Lower leg skin (tissue), 4 donors: ENCODE results near the gene ARHGAP19. TPM values are rescaled to one million over a fixed set of nuclear protein-coding genes. Genes with fewer than 3 reads are reported as not detected.

Experiments
- DNase-seq, 2 donors: peaks; one replicate each; pipeline ENCODE4 v3.0.0-alpha.2; 2019; ENCODE audit warnings: low spot score in 2 of 2
- H3K4me3 ChIP-seq: fragments of 200-600 bp; sonication (generic); 2 replicates; pipeline ENCODE4 v1.5.1; 2017; ENCODE audit warnings: mild to moderate bottlenecking, low read depth; ENCODE audit not compliant: poor library complexity, severe bottlenecking
- POLR2A ChIP-seq, 2 donors: fragments of 450-650 bp; IDR thresholded peaks; one replicate each; pipeline ENCODE4 v1.6.1; 2016 to 2017; ENCODE audit warnings: antibody characterized with exemption in 2 of 2, mild to moderate bottlenecking in 1 of 2, moderate library complexity in 1 of 2
- WGBS, 2 donors: methylation state at CpG; one replicate each; pipeline ENCODE4 v1.1.5; 2018; 5-methylcytosine and 5-hydroxymethylcytosine counted together
- intact Hi-C: fragments of 100-400 bp; cut with DNase I; formaldehyde crosslinking; loops from one replicate; pipeline ENCODE4 v1.15.0; 2023; ENCODE audit warnings: low total_unique reads
- total RNA-seq, 4 donors: library from RNA; depleted of rRNA; stranded (reverse); fragments of >200 nt; gene quantifications; one replicate each; pipeline ENCODE4 v1.1.0, GENCODE V29; 2016
- TF ChIP-seq, protein P1 (sequence below), 3 donors: fragments of 450-650 bp; IDR thresholded peaks; one replicate each; pipeline ENCODE4 v1.5.1; 2016; ENCODE audit warnings: antibody characterized with exemption in 3 of 3, mild to moderate bottlenecking in 3 of 3, moderate library complexity in 2 of 3

Gene ARHGAP19
- total RNA-seq, 4 donors from 2014 or later, result 7.7 to 8.5 (median 8.2) TPM

DNA sequence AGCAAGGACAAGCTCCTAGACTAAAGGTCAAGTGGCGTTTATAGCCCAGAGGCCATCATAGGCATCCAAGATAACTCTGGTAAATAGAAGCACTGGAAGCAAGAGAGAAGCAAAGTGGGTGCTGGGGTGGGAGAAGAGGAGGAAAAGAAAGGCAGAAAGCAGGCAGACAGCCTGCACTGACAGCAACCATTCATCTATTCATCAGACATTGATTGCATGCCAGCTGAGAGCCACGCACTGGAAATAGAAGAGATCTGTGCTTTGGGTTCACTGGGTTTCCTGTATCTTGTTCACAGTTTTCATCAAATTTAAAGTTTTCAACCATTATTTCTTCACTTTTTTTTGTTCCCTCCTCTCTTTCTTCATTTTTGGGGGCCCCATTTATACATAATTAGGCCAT, 102.0 kb downstream of the ARHGAP19 start:
- DNase-seq, result no peak
- 85 to 87% methylated on average over 2 of the region's 2 CpGs for WGBS, 2 donors
- H3K4me3 ChIP-seq, result no peak overlapping the region
- TF ChIP-seq, protein P1, sequence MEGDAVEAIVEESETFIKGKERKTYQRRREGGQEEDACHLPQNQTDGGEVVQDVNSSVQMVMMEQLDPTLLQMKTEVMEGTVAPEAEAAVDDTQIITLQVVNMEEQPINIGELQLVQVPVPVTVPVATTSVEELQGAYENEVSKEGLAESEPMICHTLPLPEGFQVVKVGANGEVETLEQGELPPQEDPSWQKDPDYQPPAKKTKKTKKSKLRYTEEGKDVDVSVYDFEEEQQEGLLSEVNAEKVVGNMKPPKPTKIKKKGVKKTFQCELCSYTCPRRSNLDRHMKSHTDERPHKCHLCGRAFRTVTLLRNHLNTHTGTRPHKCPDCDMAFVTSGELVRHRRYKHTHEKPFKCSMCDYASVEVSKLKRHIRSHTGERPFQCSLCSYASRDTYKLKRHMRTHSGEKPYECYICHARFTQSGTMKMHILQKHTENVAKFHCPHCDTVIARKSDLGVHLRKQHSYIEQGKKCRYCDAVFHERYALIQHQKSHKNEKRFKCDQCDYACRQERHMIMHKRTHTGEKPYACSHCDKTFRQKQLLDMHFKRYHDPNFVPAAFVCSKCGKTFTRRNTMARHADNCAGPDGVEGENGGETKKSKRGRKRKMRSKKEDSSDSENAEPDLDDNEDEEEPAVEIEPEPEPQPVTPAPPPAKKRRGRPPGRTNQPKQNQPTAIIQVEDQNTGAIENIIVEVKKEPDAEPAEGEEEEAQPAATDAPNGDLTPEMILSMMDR (IDR thresholded peaks at IDR 0.05), result no peak
- TF ChIP-seq POLR2A (IDR thresholded peaks at IDR 0.05), result no peak
- intact Hi-C loops, result no loop called here

DNA sequence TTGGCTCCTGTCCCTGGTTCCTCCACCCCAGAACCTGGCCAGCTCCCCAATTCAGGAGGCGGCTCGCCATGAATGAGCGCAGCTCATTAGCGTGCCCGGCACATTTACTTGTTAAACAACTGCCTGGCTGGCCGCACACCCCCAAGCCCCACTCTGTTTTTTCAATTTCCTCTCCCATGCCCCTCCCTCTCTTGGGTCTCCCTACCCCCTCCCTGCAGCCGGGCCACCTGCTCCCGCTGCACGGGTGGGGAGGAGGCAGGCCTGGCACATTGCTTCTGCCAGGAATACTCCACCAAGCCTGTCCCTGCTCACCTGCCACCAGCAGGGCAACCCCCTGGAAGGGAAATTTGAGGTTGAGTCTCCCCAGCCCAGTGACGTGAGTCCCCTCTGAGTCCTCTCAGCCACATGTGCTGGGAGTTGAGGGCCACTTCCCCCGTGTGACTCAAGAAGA, 104.2 kb downstream of the ARHGAP19 start:
- TF ChIP-seq, protein P1 (IDR thresholded peaks at IDR 0.05), result no peak
- TF ChIP-seq POLR2A (IDR thresholded peaks at IDR 0.05), result no peak
- DNase-seq, result no peak
- intact Hi-C loops, result no loop called here
- 54 to 60% methylated on average over 11 of the region's 11 CpGs for WGBS, 2 donors
- H3K4me3 ChIP-seq, result no peak overlapping the region

DNA sequence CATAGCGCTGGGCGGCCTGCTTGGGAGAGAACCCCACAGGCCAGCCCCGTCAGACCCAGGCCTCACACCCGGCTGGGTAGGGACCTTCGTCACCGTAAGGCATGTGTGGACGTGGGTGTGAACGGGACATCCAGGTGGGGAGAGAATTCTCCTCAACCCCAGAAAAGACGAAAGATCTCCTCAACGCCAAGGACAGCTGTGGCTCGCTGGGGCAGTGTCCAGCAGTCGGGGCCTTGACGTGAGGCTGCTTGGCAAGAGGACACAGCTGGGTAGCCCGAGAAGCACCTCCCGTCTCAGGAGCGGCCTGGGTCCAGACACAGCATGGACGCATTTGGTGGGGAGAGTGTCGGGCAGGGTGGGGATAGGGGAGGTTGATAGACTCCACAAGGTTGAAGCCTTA, 105.5 kb downstream of the ARHGAP19 start:
- 89 to 92% methylated on average over 18 of the region's 18 CpGs for WGBS, 2 donors
- TF ChIP-seq, protein P1 (IDR thresholded peaks at IDR 0.05), result no peak
- TF ChIP-seq POLR2A (IDR thresholded peaks at IDR 0.05), result no peak
- no peak for DNase-seq
- intact Hi-C loops, result no loop called here
- H3K4me3 ChIP-seq, result no peak overlapping the region

DNA sequence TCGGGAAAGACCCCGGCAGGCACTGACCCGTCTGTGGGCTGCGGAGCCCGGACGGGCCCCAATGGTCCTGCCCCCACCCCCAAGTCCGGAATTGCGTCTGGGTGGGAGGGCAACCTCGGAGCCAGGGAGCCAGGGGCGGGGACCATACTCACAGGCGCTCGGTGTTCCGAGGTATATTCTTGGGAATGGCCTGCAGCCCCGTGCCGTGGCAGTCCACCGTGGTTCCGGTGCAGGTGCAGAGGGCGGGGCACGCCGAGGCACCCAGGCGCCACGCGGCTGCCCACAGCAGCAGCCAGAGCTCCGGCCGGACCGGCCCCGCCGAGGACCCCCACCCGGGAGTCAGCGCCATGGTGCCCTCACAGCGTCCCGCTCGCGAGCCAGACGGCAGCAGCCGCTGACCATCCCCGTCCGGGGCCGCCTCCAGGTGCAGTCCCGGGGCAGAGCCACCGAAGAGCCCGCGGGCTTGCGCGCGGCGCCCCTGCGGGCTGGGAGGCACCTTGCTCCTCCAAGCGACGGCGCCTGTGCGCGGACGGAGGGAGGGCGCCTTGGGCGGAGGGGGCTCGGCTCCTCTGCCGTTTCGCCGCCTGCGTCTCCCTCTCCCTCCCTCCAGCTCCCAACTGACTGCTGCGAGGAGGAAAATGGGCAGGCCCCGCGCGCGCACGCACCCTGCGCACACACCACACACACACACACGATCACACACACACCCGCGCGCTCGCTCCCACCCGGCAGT, 106.9 kb downstream of the ARHGAP19 start, which contains the start of gene SLIT1:
Gene SLIT1 (minus strand): TSS at position 634 of the 733 bp plus-strand sequence. CDS start 285 bp downstream, at position 349.
- 1 to 2% methylated on average over 14 to 47 of the region's 74 CpGs for WGBS, 2 donors
- TF ChIP-seq, protein P1 (IDR thresholded peaks at IDR 0.05), result no peak
- TF ChIP-seq POLR2A (IDR thresholded peaks at IDR 0.05), result no peak
- intact Hi-C loops, result no loop called here
- no peak within 1 kb of the TSS for H3K4me3 ChIP-seq
- no peak for DNase-seq

DNA sequence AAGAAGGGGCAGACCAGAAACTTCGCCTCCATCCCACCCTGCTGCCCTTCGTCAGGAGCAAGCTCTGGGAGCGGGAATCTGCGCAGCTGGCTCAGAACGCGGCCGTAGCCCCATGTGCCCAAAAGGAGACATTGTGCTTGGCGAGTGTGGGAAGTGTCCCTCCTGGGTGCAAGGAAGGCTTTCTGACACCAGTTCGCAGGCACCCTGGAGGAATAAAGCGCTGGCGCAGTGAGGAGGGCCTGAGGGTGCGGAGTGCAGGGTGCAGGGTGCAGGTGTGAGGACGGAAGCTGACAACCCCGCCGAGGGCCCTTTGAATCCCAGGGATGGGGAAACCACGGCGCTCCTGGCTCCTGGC, 107.5 kb downstream of the ARHGAP19 start:
- intact Hi-C loops, result no loop called here
- no peak for DNase-seq
- TF ChIP-seq, protein P1 (IDR thresholded peaks at IDR 0.05), result no peak
- TF ChIP-seq POLR2A (IDR thresholded peaks at IDR 0.05), result no peak
- 39 to 50% methylated on average over 16 to 17 of the region's 17 CpGs for WGBS, 2 donors
- H3K4me3 ChIP-seq, result no peak overlapping the region
